NAMALWA (cell line): ENCODE data around the gene EPO.
"Not testable (repeated sequence)": the region's sequence is repeated elsewhere in the genome, so short reads cannot be mapped to it uniquely, and the experiment has no call there.

Experiments
- DNase-seq: peaks from one replicate; pipeline ENCODE4 v3.0.0-alpha.2; 2015; ENCODE audit warnings: low spot score

The EPO gene

GRCh38 chr7:100705753-100706671 lies 14.3 kb upstream of the EPO start, which contains the start of gene POP7:
Gene POP7 (plus strand): TSS chr7:100706121. CDS start chr7:100706831, 710 bp downstream.
- peak; percentile 100 for DNase-seq

GRCh38 chr7:100706672-100707311 lies 13.5 kb upstream of the EPO start:
- DNase-seq = no peak

GRCh38 chr7:100708395-100708794 lies 11.9 kb upstream of the EPO start:
- no peak for DNase-seq

DNA sequence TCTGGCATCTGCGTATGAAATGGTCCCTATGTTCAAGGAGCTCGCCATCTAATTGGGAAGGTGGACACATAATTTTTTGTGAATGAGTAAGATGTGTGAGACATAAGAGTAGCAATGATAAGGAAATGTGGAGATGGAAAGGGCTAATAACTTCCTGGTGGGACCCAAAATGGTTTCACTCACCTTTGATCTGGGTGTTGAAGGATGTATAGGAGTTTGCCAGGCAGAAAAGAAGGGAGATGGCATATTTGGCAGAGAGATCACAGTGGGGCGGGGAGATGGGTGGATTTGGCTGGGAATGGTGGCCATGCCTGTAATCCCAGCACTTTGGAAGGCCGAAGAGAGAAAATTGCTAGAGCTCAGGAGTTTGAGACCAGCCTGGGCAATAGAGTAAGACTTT lies 9.8 kb upstream of the EPO start:
- DNase-seq = no peak

- DNase-seq = no peak
Measured at GRCh38 chr7:100711369-100711768, 8.9 kb upstream of the EPO start.

GRCh38 chr7:100714725-100715124 lies 5.5 kb upstream of the EPO start:
- no peak for DNase-seq

DNA sequence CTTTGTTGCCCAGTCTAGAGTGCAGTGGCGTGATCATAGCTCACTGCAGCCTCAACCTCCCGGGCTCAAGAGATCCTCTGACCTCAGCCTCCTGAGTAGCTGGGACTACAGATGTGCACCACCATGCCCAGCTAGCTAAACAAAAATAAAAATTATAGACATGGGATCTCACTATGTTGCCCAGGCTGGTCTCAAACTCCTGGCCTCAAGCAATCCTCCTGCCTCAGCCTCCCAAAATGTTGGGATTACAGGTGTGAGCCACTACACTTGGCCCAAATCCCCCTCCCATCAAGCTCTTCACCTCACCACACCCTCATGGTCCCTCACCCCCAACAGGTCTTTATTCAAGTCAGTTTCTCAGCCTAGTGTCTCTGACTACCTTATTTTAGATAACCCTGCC lies 3.2 kb upstream of the EPO start:
- not testable (repeated sequence) for DNase-seq

DNA sequence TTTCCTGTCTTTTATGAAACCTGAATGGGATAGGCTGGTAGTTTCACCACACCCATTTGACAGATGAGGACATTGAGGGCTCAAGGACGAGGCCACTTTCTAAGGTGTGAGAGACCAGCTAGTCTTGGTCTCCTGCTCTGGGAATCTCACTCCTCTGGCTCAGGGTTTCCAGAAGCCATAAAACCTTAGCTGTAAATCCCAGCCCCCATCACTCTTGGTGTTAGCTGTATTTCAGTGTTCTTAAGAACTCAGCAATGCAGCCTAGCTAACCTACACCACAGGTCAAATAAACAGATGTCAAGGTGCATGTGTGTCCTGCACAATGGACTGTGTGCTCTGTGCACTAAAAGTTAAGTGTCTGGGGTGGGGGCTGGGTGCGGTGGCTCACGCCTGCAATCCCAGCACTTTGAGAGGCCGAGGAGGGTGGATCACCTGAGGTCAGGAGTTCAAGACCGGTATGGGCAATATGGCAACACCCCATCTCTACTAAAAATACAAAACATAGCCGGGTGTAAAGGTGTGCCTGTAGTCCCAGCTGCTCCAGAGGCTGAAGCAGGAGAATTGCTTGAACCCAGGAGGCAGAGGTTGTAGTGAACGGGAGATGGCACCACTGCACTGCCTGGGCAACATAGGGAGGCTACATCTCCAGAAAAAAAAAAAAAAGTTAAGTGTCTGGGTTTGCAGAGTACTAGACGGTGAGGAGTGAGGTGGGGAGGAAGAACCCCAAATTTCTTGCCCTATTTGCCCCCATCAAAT lies 567 bp upstream of the EPO start:
- DNase-seq = no peak

GRCh38 chr7:100720671-100721504 lies 620 bp downstream of the EPO start:
- DNase-seq = no peak

DNA sequence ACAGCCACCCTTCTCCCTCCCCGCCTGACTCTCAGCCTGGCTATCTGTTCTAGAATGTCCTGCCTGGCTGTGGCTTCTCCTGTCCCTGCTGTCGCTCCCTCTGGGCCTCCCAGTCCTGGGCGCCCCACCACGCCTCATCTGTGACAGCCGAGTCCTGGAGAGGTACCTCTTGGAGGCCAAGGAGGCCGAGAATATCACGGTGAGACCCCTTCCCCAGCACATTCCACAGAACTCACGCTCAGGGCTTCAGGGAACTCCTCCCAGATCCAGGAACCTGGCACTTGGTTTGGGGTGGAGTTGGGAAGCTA lies 1.2 kb downstream of the EPO start:
- no peak for DNase-seq

GRCh38 chr7:100722480-100723212 lies 2.4 kb downstream of the EPO start:
- no peak for DNase-seq

DNA sequence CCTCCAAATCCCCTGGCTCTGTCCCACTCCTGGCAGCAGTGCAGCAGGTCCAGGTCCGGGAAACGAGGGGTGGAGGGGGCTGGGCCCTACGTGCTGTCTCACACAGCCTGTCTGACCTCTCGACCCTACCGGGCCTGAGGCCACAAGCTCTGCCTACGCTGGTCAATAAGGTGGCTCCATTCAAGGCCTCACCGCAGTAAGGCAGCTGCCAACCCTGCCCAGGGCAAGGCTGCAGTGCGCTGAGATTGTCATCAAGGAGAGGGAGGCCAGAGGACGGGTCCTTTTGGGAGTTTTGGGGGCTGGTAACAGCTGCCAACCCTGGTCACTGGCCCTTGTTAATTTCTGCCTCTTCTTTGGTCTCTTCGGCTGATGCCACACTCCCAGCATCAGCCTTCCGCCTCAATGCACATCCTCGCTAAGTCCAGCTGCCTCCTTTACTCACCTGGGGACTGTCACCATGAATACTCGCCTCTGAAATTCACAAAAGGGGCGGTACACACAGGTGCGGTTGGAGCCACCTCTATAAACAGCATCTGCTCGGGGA lies 3.5 kb downstream of the EPO start:
- no peak for DNase-seq

GRCh38 chr7:100724364-100724763 lies 4.1 kb downstream of the EPO start:
- DNase-seq = not testable (repeated sequence)

DNA sequence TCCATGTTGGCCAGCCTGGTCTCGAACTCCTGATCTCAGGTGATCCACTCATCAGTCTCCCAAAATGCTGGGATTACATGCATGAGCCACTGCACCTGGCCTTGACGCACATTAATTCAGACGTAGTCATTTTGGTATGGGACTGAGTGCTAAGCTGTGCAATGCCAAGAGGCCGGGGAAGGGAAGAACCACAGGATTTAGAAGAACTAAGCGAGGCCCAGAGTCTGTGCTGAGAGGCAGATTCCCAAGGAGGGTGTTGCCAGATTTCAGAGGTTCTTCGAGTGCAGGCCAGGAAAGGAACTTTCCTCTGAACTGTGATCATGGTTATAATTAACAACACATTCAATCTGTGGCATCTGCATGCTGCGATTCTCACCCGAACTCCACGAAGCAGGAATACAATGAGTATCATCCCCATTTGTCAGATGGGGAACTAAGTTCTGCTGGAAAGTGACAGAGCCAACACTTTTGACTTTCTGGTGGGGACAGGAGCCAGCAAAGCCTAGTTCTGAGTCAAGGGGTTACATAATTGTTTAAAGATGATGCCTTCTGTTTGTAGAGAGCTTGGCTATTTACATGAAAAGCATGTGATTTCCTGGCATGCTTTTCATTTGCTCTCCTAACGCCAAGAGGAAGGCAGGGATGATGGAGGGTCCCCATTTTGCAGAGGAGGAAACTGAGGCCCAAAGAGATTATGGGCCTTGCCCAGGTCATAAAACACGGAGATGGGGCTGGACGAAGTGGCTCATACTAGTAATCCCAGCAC lies 6.9 kb downstream of the EPO start:
- DNase-seq = no peak

GRCh38 chr7:100728196-100728595 lies 7.9 kb downstream of the EPO start:
- no peak for DNase-seq

DNA sequence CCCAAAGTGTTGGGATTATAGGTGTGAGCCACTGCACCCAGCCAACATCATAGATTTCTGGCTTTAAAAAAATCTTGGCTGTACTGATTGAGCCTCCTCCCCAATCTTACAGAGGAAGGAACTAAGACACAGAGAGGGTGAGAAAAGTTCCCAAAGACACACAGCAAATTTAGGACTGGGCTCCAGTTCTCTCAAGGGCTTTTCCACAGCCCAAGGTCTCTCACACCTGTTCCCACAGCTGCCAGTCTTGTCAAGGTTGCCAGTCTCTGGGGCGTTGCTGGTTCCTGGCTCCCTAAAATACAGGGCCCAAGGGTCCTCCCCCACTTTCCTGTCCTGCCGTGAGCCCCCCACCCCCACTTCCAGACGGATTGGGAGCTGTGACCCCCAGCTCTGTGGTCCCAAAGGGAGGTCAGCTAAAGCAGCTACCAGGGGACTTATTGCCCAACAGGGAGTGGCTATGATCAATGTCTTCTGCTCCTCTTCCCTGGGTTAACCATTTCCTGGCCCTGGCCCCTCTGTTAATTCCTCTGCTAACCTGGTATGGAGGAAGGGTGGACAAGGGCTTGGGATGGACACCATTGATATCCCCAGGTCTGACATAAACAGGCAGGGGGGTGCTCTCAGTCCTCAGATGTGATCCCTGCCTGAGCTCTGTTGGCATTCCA lies 10.0 kb downstream of the EPO start:
- DNase-seq = no peak

DNA sequence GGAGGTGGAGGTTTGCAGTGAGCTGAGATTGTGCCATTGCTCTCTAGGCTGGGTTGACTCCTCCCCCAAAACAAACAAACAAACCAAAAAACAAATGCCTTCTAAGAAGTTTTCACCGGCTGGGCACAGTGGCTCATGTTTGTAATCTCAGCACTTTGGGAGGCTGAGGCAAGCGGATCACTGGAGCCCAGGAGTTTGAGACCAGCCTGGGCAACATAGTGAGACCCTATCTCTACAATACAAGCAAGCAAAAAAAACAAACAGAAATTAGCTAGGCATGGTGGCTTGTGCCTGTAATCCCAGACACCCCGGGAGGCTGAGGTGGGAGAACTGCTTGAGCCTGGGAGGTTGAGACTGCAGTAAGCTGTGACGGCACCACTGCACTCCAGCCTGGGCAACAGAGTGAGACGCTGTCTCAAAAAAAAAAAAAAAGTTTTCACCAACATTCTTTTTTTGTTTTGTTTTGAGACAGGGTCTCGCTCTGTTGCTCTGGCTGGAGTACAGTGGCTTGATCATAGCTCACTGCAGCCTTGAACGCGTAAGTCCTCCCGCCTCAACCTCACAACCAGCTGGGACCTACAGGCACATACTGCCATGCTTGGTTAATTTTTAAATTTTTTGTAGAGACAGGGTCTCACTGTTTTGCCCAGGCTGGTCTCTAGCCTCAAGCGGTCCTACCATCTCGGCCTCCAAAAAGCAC lies 11.8 kb downstream of the EPO start:
- peak; percentile 68 for DNase-seq

- no peak for DNase-seq
Measured at GRCh38 chr7:100735730-100736129, 15.5 kb downstream of the EPO start.

DNA sequence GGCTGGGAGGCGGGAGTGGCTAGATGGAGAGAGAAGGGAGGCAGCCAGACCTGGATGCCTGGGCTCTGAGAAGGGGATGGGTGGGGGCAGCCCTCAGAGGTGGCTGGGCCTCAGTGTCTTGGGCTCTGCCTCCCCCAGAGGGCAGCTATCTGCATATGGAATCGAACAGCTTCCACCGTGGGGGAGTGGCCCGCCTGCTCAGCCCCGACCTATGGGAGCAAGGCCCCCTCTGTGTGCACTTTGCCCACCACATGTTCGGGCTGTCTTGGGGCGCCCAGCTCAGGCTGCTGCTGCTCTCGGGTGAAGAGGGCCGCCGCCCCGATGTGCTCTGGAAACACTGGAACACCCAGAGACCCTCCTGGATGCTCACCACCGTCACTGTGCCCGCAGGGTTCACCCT lies 16.4 kb downstream of the EPO start:
- no peak for DNase-seq
